ENCODE measurements around the gene CUX1. TPM values are rescaled to one million over a fixed set of nuclear protein-coding genes. Genes with fewer than 3 reads are reported as not detected.

The CUX1 gene
- total RNA-seq, 2 donors from 2014 or later: 42.0 to 47.5 TPM

DNA sequence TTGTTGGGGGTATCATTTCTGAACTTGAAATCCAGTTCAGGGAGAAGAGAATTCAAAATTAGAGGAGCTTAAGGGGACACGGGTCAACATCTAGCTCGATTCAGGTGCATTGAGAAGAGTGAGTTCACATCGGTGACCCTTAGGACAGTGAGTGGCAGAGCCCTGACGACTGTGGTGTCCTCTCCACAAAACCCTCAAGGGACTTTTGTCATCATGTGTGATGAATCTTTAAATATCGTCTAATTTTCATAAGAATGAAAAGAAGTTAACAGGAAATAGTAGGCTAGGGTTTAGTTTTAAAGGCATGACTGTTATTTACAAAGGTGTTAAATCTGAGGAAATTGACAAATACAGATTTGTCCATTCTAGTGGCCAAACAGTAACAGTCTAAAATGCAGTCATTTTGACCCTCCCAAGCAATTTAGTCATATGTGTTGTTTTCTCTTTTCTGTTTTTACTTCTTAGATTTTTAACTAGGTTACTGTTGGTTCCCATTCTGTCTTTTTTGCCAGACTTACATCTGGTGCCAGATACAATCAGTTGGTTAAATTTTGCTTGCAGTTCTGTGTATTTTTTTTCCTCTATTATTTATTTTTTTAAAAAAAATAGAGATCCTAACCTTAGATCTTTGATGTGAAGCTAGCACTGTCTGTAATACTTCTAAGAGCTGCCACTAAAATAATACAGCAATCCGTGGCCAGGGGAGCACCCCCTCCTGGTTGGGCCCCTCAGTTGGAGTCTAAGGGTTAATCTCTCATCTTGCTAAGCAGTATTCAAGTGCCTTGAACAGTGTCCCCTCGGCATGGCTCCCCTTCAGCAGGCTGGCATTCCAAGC lies 434.3 kb downstream of the CUX1 start:
- Histone ChIP-seq H3K27ac (no peak overlapping the region), H3K4me3 (no peak overlapping the region), H3K36me3 (replicated peaks in 1 of 2; ENCODE audit: insufficient read depth in 1 of 2, low read depth in 2 of 2) (no peaks in the 10 kb centered on the region), H3K4me1 (peaks cover 12% of the 10 kb centered on the region), H3K27me3 (no peaks in the 10 kb centered on the region), H3K9me3 (no peaks in the 10 kb centered on the region)
- intact Hi-C loops (cut with DNase I): no loop called here
- TF ChIP-seq, protein P1, sequence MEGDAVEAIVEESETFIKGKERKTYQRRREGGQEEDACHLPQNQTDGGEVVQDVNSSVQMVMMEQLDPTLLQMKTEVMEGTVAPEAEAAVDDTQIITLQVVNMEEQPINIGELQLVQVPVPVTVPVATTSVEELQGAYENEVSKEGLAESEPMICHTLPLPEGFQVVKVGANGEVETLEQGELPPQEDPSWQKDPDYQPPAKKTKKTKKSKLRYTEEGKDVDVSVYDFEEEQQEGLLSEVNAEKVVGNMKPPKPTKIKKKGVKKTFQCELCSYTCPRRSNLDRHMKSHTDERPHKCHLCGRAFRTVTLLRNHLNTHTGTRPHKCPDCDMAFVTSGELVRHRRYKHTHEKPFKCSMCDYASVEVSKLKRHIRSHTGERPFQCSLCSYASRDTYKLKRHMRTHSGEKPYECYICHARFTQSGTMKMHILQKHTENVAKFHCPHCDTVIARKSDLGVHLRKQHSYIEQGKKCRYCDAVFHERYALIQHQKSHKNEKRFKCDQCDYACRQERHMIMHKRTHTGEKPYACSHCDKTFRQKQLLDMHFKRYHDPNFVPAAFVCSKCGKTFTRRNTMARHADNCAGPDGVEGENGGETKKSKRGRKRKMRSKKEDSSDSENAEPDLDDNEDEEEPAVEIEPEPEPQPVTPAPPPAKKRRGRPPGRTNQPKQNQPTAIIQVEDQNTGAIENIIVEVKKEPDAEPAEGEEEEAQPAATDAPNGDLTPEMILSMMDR (IDR thresholded peaks at IDR 0.05): no peak
- TF ChIP-seq POLR2A (IDR thresholded peaks at IDR 0.05): no peak
- DNase-seq: no peak
- ATAC-seq: no peak
- 84 to 85% methylated on average over 7 of the region's 7 CpGs for WGBS, 2 donors

DNA sequence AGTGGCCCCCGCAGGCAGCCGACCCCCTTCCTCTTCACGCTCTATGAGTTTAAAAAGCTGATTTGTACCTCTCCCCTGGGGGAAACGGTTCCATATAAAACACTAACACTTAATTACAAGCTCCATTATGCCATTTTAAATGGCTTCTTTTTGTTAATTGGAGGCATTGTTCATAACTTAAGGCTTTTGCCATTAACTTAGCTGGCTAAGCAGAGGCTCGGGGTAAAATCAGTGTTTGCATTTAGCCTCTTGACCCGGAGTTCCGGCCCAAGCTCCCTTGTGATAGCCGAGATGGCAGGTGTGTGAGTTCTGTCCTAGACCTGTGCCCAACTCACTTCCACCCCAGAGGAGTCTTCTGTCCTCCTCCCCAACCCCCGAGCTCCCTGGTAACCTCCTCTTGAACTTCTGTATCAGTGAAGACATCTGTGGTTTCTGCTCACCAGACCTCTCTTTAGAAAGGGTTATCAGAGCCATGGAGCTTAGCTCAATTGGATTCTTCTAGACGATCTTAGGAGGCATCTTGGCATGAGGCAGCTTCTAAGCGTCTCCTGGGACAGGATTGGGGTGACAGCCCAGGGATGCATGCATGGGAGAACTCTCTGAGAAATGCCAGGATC lies 435.0 kb downstream of the CUX1 start:
- no peaks in the 10 kb centered on the region for H3K36me3 ChIP-seq (replicated peaks in 1 of 2; ENCODE audit: insufficient read depth in 1 of 2, low read depth in 2 of 2)
- intact Hi-C loops (cut with DNase I): no loop called here
- H3K27ac ChIP-seq: peak overlapping the region in 1 of 4 donors; percentile 15
- peaks cover 12% of the 10 kb centered on the region for H3K4me1 ChIP-seq
- H3K27me3 ChIP-seq: no peaks in the 10 kb centered on the region
- H3K9me3 ChIP-seq: no peaks in the 10 kb centered on the region
- DNase-seq (no peak), ATAC-seq (no peak)
- 73 to 74% methylated on average over 11 of the region's 11 CpGs for WGBS, 2 donors
- TF ChIP-seq POLR2A (IDR thresholded peaks at IDR 0.05): no peak
- H3K4me3 ChIP-seq: no peak overlapping the region

DNA sequence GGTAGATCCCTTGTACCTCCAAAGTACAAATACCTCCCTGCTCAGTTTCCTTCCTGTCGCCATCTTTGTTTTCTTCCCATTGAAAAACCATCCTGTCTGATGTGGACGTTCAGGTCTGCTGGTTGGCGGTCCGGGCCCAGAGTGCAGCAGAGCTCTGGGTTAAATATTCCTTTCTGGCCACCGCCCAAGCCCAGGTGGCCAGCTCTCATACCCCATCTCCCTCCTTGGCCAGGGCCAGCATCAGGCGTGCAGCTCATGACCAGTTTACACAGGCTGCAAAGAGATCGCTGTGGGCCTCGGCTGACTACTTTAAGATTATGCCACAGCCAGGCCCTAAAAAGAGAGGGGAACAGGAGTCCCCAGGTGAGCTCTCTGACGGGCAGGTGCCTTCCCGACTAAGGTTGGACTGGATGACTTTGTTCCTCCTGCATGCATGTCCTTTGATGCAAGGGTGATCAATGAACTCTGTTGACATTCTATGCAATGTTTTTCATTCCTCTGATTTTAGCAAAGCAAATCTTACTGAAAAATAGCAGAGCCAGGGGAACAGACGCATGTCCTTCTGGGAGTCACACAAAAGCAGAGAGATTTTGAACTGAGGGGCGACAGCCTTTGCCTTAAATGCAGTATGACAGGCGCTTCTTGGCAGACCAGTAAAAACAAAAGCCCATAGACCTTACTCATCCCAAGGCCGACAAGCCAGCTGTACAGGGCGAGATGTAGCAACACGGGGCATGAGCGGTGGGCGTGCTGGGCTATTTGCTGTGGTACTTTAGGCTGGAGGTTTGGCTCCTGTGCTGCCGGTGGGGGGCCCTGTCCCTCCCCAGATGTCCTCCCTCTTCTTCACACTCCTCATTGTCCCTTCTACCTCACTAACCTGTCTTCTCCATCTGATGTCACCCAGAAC lies 435.9 kb downstream of the CUX1 start:
- intact Hi-C loops (cut with DNase I): no loop called here
- Histone ChIP-seq H3K27ac (peak overlapping the region in 1 of 4 donors; percentile 15), H3K9me3 (no peaks in the 10 kb centered on the region), H3K36me3 (replicated peaks in 1 of 2; ENCODE audit: insufficient read depth in 1 of 2, low read depth in 2 of 2) (no peaks in the 10 kb centered on the region), H3K4me3 (no peak overlapping the region), H3K27me3 (no peaks in the 10 kb centered on the region), H3K4me1 (peaks cover 12% of the 10 kb centered on the region)
- ATAC-seq: peak; percentile 74
- DNase-seq: peak; percentile 51 to 83 (median 72)
- TF ChIP-seq, protein P1 (IDR thresholded peaks at IDR 0.05): no peak
- no peak for TF ChIP-seq POLR2A (IDR thresholded peaks at IDR 0.05)
- WGBS, 2 donors: 46 to 51% methylated on average over 12 to 19 of the region's 19 CpGs

DNA sequence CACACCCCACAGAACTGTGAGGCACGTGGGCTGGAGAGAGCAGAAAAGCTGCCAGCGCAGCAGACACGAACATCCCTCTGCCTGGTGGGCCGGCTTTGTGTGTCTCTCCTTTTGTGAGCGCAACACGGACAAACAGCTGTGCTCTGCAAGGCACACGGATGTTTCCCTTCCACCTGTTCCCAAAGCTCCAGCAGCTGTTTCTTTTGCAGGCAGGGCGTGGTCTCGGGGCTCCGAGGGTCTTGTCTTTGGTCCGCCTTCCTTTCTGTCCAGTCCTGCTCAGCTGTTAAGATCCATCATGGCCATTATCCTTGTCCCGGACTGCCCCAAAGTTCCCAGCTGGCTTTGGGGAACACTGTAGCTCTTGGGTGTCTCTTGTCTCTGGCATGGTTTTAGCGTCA lies 436.5 kb downstream of the CUX1 start:
- no peak overlapping the region for H3K27ac ChIP-seq
- 91 to 95% methylated on average over 13 of the region's 13 CpGs for WGBS, 2 donors
- intact Hi-C loops (cut with DNase I): no loop called here
- no peaks in the 10 kb centered on the region for H3K27me3 ChIP-seq
- no peaks in the 10 kb centered on the region for H3K36me3 ChIP-seq (replicated peaks in 1 of 2; ENCODE audit: insufficient read depth in 1 of 2, low read depth in 2 of 2)
- no peak overlapping the region for H3K4me3 ChIP-seq
- peaks cover 12% of the 10 kb centered on the region for H3K4me1 ChIP-seq
- no peaks in the 10 kb centered on the region for H3K9me3 ChIP-seq
- DNase-seq: no peak
- no peak for ATAC-seq
- TF ChIP-seq, protein P1 (IDR thresholded peaks at IDR 0.05): no peak

DNA sequence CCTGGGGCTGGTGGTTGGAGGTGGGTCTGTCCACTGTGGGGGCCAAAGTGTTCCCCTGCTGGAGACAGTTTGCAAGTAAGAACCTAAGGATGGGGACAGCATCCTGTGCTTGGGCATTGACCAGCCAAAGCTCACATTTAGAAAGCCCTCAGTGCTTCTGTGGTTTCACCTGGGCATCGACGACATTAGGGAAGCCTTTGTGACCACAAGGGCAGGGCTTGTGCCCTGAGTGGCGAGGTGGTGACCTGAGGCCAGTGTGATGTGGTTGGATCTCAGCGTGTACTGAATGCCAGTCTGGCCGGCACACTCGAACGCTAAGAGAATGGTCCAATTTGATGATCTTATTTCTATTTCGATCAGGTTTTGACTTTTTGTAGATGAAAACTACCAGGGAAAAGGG lies 437.1 kb downstream of the CUX1 start:
- Histone ChIP-seq H3K27me3 (no peaks in the 10 kb centered on the region), H3K4me1 (peaks cover 12% of the 10 kb centered on the region), H3K4me3 (no peak overlapping the region), H3K9me3 (no peaks in the 10 kb centered on the region), H3K27ac (no peak overlapping the region), H3K36me3 (replicated peaks in 1 of 2; ENCODE audit: insufficient read depth in 1 of 2, low read depth in 2 of 2) (no peaks in the 10 kb centered on the region)
- WGBS, 2 donors: 83 to 94% methylated on average over 8 of the region's 8 CpGs
- intact Hi-C loops (cut with DNase I): no loop called here
- ATAC-seq (no peak), DNase-seq (no peak)
- TF ChIP-seq, protein P1 (IDR thresholded peaks at IDR 0.05): no peak
- TF ChIP-seq POLR2A (IDR thresholded peaks at IDR 0.05): no peak

Measured in body of pancreas (tissue), 4 donors.